ENCODE results near the gene HIPK2. TPM values are rescaled to one million over a fixed set of nuclear protein-coding genes. Genes with fewer than 3 reads are reported as not detected.

The HIPK2 gene
- total RNA-seq, 6 donors from 2014 or later = 38.6 to 59.6 (median 45.9) TPM

GRCh38 chr7:139811066-139811465 lies 33.3 kb upstream of the HIPK2 start:
- H3K36me3 ChIP-seq = no peaks in the 10 kb centered on the region
- ATAC-seq (ENCODE audit: low FRiP score in 2 of 2) = no peak
- no peak for DNase-seq
- TF ChIP-seq EP300 (IDR thresholded peaks at IDR 0.05) (no peak), POLR2A (IDR thresholded peaks at IDR 0.05) (no peak), CTCF (IDR thresholded peaks at IDR 0.05) (no peak), POLR2AphosphoS5 (IDR thresholded peaks at IDR 0.05) (no peak)
- H3K4me1 ChIP-seq = no peaks in the 10 kb centered on the region
- H3K9me3 ChIP-seq = no peaks in the 10 kb centered on the region
- H3K27ac ChIP-seq = no peak overlapping the region
- 35 to 52% methylated on average over 2 of the region's 2 CpGs for WGBS, 2 donors
- no peaks in the 10 kb centered on the region for H3K27me3 ChIP-seq
- no peak overlapping the region for H3K4me3 ChIP-seq

GRCh38 chr7:139808846-139809442 lies 31.1 kb upstream of the HIPK2 start:
- no peaks in the 10 kb centered on the region for H3K27me3 ChIP-seq
- H3K4me1 ChIP-seq = no peaks in the 10 kb centered on the region
- no peaks in the 10 kb centered on the region for H3K36me3 ChIP-seq
- ATAC-seq (ENCODE audit: low FRiP score in 2 of 2) (no peak), DNase-seq (no peak)
- H3K4me3 ChIP-seq = no peak overlapping the region
- TF ChIP-seq EP300 (IDR thresholded peaks at IDR 0.05) (no peak), POLR2A (IDR thresholded peaks at IDR 0.05) (no peak), POLR2AphosphoS5 (IDR thresholded peaks at IDR 0.05) (no peak), CTCF (IDR thresholded peaks at IDR 0.05) (no peak)
- H3K9me3 ChIP-seq = no peaks in the 10 kb centered on the region
- no peak overlapping the region for H3K27ac ChIP-seq

- no peak for DNase-seq
- TF ChIP-seq POLR2A (IDR thresholded peaks at IDR 0.05) = no peak
- no peak for TF ChIP-seq POLR2AphosphoS5 (IDR thresholded peaks at IDR 0.05)
- no peak for TF ChIP-seq EP300 (IDR thresholded peaks at IDR 0.05)
- 82% methylated on average over 3 of the region's 3 CpGs for WGBS, 2 donors
- H3K4me1 ChIP-seq = no peaks in the 10 kb centered on the region
- ATAC-seq (ENCODE audit: low FRiP score in 2 of 2) = no peak
- H3K36me3 ChIP-seq = no peaks in the 10 kb centered on the region
- no peak overlapping the region for H3K4me3 ChIP-seq
- no peak overlapping the region for H3K27ac ChIP-seq
- no peaks in the 10 kb centered on the region for H3K9me3 ChIP-seq
- H3K27me3 ChIP-seq = no peaks in the 10 kb centered on the region
Observed at GRCh38 chr7:139808427-139808826, 30.6 kb upstream of the HIPK2 start.

GRCh38 chr7:139807009-139807408 lies 29.2 kb upstream of the HIPK2 start:
- H3K4me1 ChIP-seq = no peaks in the 10 kb centered on the region
- H3K36me3 ChIP-seq = no peaks in the 10 kb centered on the region
- 87 to 94% methylated on average over 3 of the region's 3 CpGs for WGBS, 2 donors
- no peak overlapping the region for H3K27ac ChIP-seq
- no peaks in the 10 kb centered on the region for H3K27me3 ChIP-seq
- DNase-seq (no peak), ATAC-seq (ENCODE audit: low FRiP score in 2 of 2) (no peak)
- no peaks in the 10 kb centered on the region for H3K9me3 ChIP-seq
- no peak overlapping the region for H3K4me3 ChIP-seq
- TF ChIP-seq POLR2AphosphoS5 (IDR thresholded peaks at IDR 0.05) = no peak
- TF ChIP-seq POLR2A (IDR thresholded peaks at IDR 0.05) = no peak
- no peak for TF ChIP-seq EP300 (IDR thresholded peaks at IDR 0.05)
- TF ChIP-seq CTCF (IDR thresholded peaks at IDR 0.05) = no peak

GRCh38 chr7:139804571-139804970 lies 26.8 kb upstream of the HIPK2 start:
- H3K4me3 ChIP-seq = no peak overlapping the region
- H3K4me1 ChIP-seq = peaks cover 0 to 3% (median 2%) of the 10 kb centered on the region in 4 donors
- H3K9me3 ChIP-seq = no peaks in the 10 kb centered on the region
- no peaks in the 10 kb centered on the region for H3K27me3 ChIP-seq
- WGBS, 2 donors = 96 to 100% methylated on average over 1 of the region's 1 CpG
- DNase-seq (no peak), ATAC-seq (ENCODE audit: low FRiP score in 2 of 2) (no peak)
- TF ChIP-seq CTCF (IDR thresholded peaks at IDR 0.05) (no peak), POLR2A (IDR thresholded peaks at IDR 0.05) (no peak), POLR2AphosphoS5 (IDR thresholded peaks at IDR 0.05) (no peak), EP300 (IDR thresholded peaks at IDR 0.05) (no peak)
- H3K36me3 ChIP-seq = no peaks in the 10 kb centered on the region
- no peak overlapping the region for H3K27ac ChIP-seq
